GM21737 (cell line): Measurements from ENCODE around the gene ANKRD6.

Experiments used
- ATAC-seq: cut with Tn5 transposase; IDR thresholded peaks from one replicate; pipeline ENCODE4 v1.9.1; 2021; ENCODE audit warnings: mild to moderate bottlenecking, moderate library complexity; ENCODE audit not compliant: unreplicated experiment

Gene ANKRD6

DNA sequence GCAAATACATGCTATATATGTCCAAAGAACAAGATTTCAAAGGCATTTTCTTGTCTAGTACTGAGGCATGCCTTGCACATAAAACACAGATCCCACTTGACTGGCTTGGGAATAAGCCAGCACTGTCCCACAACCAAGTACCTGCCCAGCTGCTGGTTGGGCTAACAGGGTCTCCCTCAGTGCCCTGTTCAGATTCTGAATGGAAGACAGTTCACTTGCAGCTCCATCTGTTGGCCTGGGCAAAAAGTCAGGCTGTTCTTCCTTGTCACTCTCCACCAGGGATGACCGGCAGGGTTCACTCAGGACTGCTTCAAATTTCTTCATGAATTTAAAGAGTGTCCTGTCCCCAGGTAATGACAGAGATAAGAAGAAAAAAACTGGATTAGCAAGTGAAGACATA, 250.0 kb downstream of the ANKRD6 start:
- ATAC-seq = no peak
